Activated naive CD4-positive, alpha-beta T cell (primary cell): ENCODE measurements around the gene ALOX15B.

Source experiments
- DNase-seq, 4 experiments: peaks; one replicate each; lab custom pipeline; 2025; lab: John Stamatoyannopoulos, UW

Gene ALOX15B

DNA sequence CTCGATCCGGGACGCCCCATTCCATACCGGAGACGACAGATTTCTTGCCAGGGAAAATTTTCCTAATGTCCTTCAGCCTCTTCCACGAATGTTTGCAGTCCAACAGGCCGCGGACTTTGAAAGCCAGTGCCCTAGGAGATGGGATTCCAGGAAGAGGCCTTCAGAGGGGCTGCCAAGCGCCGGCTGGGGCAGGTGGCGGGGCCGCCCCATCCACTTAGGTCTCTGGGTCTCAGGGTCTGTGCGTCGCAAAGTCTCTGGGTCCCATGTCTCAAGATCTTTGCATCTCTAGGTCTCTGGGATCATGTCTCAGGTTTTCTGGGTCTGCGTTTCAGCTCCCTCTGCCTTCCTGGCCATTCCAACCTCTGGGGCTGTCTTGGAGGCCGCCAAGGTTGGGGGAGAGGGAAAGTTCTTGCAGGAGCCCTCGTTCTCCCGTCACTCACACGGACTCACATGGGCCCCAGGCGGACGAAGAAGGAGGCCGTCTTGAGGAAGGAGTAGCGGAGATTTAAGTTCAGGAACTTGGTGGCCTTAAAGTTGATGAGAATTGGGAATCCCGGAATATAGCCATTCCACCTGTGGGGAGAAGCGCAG, 41.4 kb downstream of the ALOX15B start:
- no peak for DNase-seq

GRCh38 chr17:8080799-8081219, 42.0 kb downstream of the ALOX15B start:
- DNase-seq = no peak

- no peak for DNase-seq
These were observed 43.0 kb downstream of the ALOX15B start for GRCh38 chr17:8081876-8082275.

GRCh38 chr17:8082292-8082691, 43.4 kb downstream of the ALOX15B start:
- DNase-seq = no peak

DNA sequence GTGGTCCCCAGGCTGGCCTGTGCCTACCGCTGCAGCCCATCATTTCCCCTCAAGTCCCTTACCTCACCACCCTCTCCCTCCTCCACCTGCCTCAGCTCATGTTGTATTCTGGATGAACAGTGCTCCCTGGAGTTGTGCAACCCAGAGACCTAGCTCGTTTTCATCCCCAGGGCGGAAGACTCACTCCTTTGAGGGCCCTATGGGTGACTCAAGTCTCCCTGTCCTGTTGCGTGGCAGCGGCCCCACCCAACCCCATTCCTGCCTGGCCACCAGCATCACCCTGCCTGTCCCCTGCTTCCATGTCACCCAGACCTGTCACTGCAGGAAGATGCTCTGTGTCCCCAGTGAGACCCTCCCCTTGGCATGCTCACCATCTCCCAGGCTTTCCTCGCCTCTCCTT, 45.4 kb downstream of the ALOX15B start:
- no peak for DNase-seq

- no peak for DNase-seq
These were observed 48.5 kb downstream of the ALOX15B start, which contains the start of gene ALOX12B for GRCh38 chr17:8087075-8087951. ALOX12B (minus strand) TSS chr17:8087716; CDS start chr17:8087442, 274 bp downstream.

GRCh38 chr17:8087952-8088230, 49.0 kb downstream of the ALOX15B start:
- no peak for DNase-seq

- DNase-seq = no peak
These were observed 50.9 kb downstream of the ALOX15B start for GRCh38 chr17:8089728-8090127.

DNA sequence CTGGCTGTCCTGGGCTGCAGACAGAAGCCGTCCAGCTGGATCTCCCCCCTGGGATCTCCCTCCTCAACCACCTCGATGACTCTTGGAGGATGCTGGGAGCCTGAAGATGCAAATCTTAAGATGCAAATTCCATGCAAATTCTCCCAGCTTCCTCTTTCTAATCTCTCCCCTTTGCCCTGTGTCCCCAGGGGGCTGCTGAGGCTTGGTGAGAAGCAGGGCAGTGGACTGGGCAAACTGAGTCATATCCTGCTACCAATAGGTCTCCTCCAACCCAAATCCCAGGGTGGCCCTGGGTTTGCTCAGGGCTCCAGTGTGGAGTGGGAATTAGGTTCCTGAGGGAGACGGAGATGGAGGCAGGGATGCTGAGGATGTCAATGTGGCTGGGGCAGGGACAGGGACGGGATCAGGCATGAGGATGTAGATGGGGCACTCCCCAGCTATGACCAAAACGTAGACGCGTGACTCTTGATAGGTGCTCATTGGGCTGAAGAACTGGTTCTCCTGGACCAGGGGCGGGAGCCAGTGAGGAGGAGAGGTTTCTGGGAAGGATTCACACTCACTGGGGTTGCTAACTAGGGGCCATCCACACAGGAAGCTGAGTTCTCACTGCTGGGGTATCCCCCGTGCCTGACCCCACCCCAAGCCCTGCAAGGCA, 52.3 kb downstream of the ALOX15B start:
- DNase-seq = no peak

GRCh38 chr17:8095361-8095760, 56.5 kb downstream of the ALOX15B start:
- DNase-seq = no peak

- DNase-seq = no peak
These were observed 57.7 kb downstream of the ALOX15B start for GRCh38 chr17:8096541-8096940.
